GM19238 (cell line): ENCODE measurements around the gene RCAN2.
A peak's percentile ranks its signal among the peaks of the same experiment; 100 is the strongest.
"Not testable (repeated sequence)": the region's sequence is repeated elsewhere in the genome, so short reads cannot be mapped to it uniquely, and the experiment has no call there.

Source experiments
- DNase-seq: peaks from one replicate; pipeline ENCODE4 v3.0.0; 2011; ENCODE audit warnings: low spot score; ENCODE audit not compliant: insufficient read length

The RCAN2 gene

GRCh38 chr6:46440641-46441040 is 50.6 kb downstream of the RCAN2 start:
- no peak for DNase-seq

GRCh38 chr6:46440141-46440540 is 51.1 kb downstream of the RCAN2 start:
- DNase-seq, result no peak

- no peak for DNase-seq
Observed at GRCh38 chr6:46438245-46438644, 53.0 kb downstream of the RCAN2 start.

GRCh38 chr6:46437671-46438221 is 53.5 kb downstream of the RCAN2 start:
- no peak for DNase-seq

GRCh38 chr6:46422619-46423018 is 68.6 kb downstream of the RCAN2 start:
- DNase-seq, result no peak

GRCh38 chr6:46421939-46422338 is 69.3 kb downstream of the RCAN2 start:
- no peak for DNase-seq

- no peak for DNase-seq
Observed at GRCh38 chr6:46420921-46421638, 70.2 kb downstream of the RCAN2 start.

GRCh38 chr6:46419576-46420002 is 71.7 kb downstream of the RCAN2 start:
- no peak for DNase-seq

- no peak for DNase-seq
Observed at GRCh38 chr6:46414398-46414797, 76.9 kb downstream of the RCAN2 start.

- DNase-seq, result no peak
Observed at GRCh38 chr6:46412662-46413061, 78.6 kb downstream of the RCAN2 start.

- DNase-seq, result no peak
Observed at GRCh38 chr6:46411456-46412197, 79.6 kb downstream of the RCAN2 start.

- peak; percentile 11 for DNase-seq
Observed at GRCh38 chr6:46410334-46410953, 80.8 kb downstream of the RCAN2 start.

- no peak for DNase-seq
Observed at GRCh38 chr6:46407776-46408530, 83.3 kb downstream of the RCAN2 start.

GRCh38 chr6:46407246-46407645 is 84.0 kb downstream of the RCAN2 start:
- DNase-seq, result no peak

- DNase-seq, result not testable (repeated sequence)
Observed at GRCh38 chr6:46405620-46406180, 85.5 kb downstream of the RCAN2 start.

GRCh38 chr6:46400898-46401297 is 90.4 kb downstream of the RCAN2 start:
- DNase-seq, result no peak

- DNase-seq, result no peak
Observed at GRCh38 chr6:46395530-46395929, 95.7 kb downstream of the RCAN2 start.

- no peak for DNase-seq
Observed at GRCh38 chr6:46393940-46394337, 97.3 kb downstream of the RCAN2 start.

- no peak for DNase-seq
Observed at GRCh38 chr6:46393161-46393939, 97.9 kb downstream of the RCAN2 start.

GRCh38 chr6:46392294-46392693 is 99.0 kb downstream of the RCAN2 start:
- DNase-seq, result no peak
